Natural killer cell (primary cell): ENCODE data around the gene SEC14L5. TPM values are rescaled to one million over a fixed set of nuclear protein-coding genes. Genes with fewer than 3 reads are reported as not detected.

Source experiments
- ATAC-seq, 3 donors: fragments of 150-1000 bp in 2 of 3; fragments of 200-7000 bp in 1 of 3; cut with Tn5 transposase; 1 replicate in 1 of 3; 2 replicates in 2 of 3; pipeline ENCODE4 v1.10.0; 2021; ENCODE audit warnings: mild to moderate bottlenecking in 2 of 3, moderate library complexity in 2 of 3
- DNase-seq, 2 donors: peaks; one replicate each; pipeline versions ENCODE4 v3.0.0 to v3.0.0-alpha.2; 2013 to 2021; ENCODE audit warnings: mixed read lengths in 1 of 2
- H3K27ac ChIP-seq: one replicate; pipeline ENCODE4 v1.5.1; 2013; ENCODE audit warnings: mild to moderate bottlenecking, low read length
- H3K27me3 ChIP-seq: one replicate; pipeline ENCODE4 v1.6.1; 2013; ENCODE audit warnings: low read length; ENCODE audit not compliant: control insufficient read depth, insufficient read depth
- H3K36me3 ChIP-seq: one replicate; pipeline ENCODE4 v1.6.1; 2013; ENCODE audit warnings: low read length; ENCODE audit not compliant: control insufficient read depth, insufficient read depth
- H3K4me1 ChIP-seq: one replicate; pipeline ENCODE4 v1.6.1; 2013; ENCODE audit warnings: low read length; ENCODE audit not compliant: control insufficient read depth, insufficient read depth
- H3K4me3 ChIP-seq: one replicate; pipeline ENCODE4 v1.5.1; 2013; ENCODE audit warnings: low read length
- H3K9me3 ChIP-seq: one replicate; pipeline ENCODE4 v1.6.1; 2013; ENCODE audit warnings: low read length; ENCODE audit not compliant: control insufficient read depth, insufficient read depth
- H3K27ac Mint-ChIP-seq, 2 donors: one replicate each; pipeline ENCODE4 v1.8.0; 2022; ENCODE audit warnings: mild to moderate bottlenecking in 2 of 2, mixed read lengths in 2 of 2, moderate library complexity in 1 of 2
- H3K27me3 Mint-ChIP-seq, 2 donors: one replicate each; pipeline ENCODE4 v1.8.0; 2022; ENCODE audit warnings: low read depth in 2 of 2, mixed read lengths in 2 of 2
- H3K36me3 Mint-ChIP-seq: one replicate; pipeline ENCODE4 v1.8.0; 2022; ENCODE audit warnings: mixed read lengths
- H3K4me1 Mint-ChIP-seq, 2 donors: one replicate each; pipeline ENCODE4 v1.8.0; 2022; ENCODE audit warnings: mixed read lengths in 2 of 2
- H3K4me3 Mint-ChIP-seq: one replicate; pipeline ENCODE4 v1.8.0; 2022; ENCODE audit warnings: mild to moderate bottlenecking, moderate library complexity, mixed read lengths
- H3K9me3 Mint-ChIP-seq, 2 donors: one replicate each; pipeline ENCODE4 v1.8.0; 2022; ENCODE audit warnings: mixed read lengths in 2 of 2
- CTCF ChIP-seq: fragments of 200-600 bp; IDR thresholded peaks from one replicate; pipeline ENCODE4 v1.8.0; 2022; ENCODE audit warnings: antibody characterized with exemption
- WGBS: methylation state at CpG from one replicate; pipeline ENCODE4 v1.1.7; 2013; ENCODE audit warnings: missing lambda C conversion rate; ENCODE audit not compliant: insufficient coverage; 5-methylcytosine and 5-hydroxymethylcytosine counted together
- intact Hi-C: fragments of 100-400 bp; cut with micrococcal nuclease; formaldehyde crosslinking; loops from one replicate; pipeline ENCODE4 v1.14.2; 2022
- total RNA-seq, 4 donors: library from RNA; stranded (reverse); fragments of 120-200 nt in 1 of 4; gene quantifications; one replicate each; pipeline versions ENCODE4 v1.2.3 to v1.2.4, GENCODE V29; 2013 to 2022

SEC14L5 gene
- total RNA-seq, 3 donors from 2014 or later (not counting 1 experiment from before 2014, with no cell fraction given), result 0.27 to 1.1 (median 0.93) TPM

GRCh38 chr16:4990415-4990814 lies 32.3 kb downstream of the SEC14L5 start:
- Mint-ChIP-seq H3K4me3 (no peak overlapping the region), H3K4me1 (no peaks in the 10 kb centered on the region), H3K27me3 (peaks cover 27 to 32% of the 10 kb centered on the region in 2 donors), H3K36me3 (no peaks in the 10 kb centered on the region), H3K9me3 (no peaks in the 10 kb centered on the region), H3K27ac (no peak overlapping the region)
- no peak for TF ChIP-seq CTCF
- no peak overlapping the region for H3K4me3 ChIP-seq
- peaks cover 4% of the 10 kb centered on the region for H3K4me1 ChIP-seq
- 92% methylated on average over 4 of the region's 8 CpGs for WGBS
- intact Hi-C loops, result no loop called here
- H3K36me3 ChIP-seq, result no peaks in the 10 kb centered on the region
- no peak overlapping the region for H3K27ac ChIP-seq
- no peaks in the 10 kb centered on the region for H3K9me3 ChIP-seq
- ATAC-seq (no peak), DNase-seq (no peak)
- peaks cover 16% of the 10 kb centered on the region for H3K27me3 ChIP-seq

DNA sequence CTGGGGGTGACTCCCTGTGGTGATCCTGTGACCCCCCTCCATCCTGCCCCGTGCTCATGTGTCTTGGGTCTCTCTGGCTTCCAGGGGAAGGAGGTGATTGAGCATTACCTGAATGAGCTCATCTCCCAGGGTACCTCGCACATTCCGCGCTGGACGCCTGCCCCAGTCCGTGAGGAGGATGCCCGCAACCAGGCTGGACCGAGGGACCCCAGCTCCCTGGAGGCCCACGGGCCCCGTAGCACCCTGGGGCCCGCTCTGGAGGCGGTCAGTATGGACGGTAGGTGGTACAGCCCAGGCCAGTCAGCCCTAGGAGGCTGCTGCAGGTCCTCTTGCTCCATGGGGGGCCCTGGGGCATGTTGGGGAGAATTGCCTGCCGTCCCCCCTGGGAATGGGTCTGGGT lies 33.6 kb downstream of the SEC14L5 start:
- no peaks in the 10 kb centered on the region for H3K9me3 ChIP-seq
- H3K27ac ChIP-seq, result no peak overlapping the region
- H3K4me1 ChIP-seq, result peaks cover 4% of the 10 kb centered on the region
- DNase-seq, result no peak
- H3K27ac Mint-ChIP-seq, result no peak overlapping the region
- no peak for ATAC-seq
- no peak overlapping the region for H3K4me3 ChIP-seq
- H3K4me3 Mint-ChIP-seq, result no peak overlapping the region
- 86% methylated on average over 14 of the region's 14 CpGs for WGBS
- H3K9me3 Mint-ChIP-seq, result no peaks in the 10 kb centered on the region
- intact Hi-C loops, result no loop called here
- no peak for TF ChIP-seq CTCF
- H3K4me1 Mint-ChIP-seq, result no peaks in the 10 kb centered on the region
- H3K27me3 Mint-ChIP-seq, result peaks cover 17 to 25% of the 10 kb centered on the region in 2 donors
- no peaks in the 10 kb centered on the region for H3K36me3 ChIP-seq
- H3K27me3 ChIP-seq, result peaks cover 14% of the 10 kb centered on the region
- H3K36me3 Mint-ChIP-seq, result no peaks in the 10 kb centered on the region

DNA sequence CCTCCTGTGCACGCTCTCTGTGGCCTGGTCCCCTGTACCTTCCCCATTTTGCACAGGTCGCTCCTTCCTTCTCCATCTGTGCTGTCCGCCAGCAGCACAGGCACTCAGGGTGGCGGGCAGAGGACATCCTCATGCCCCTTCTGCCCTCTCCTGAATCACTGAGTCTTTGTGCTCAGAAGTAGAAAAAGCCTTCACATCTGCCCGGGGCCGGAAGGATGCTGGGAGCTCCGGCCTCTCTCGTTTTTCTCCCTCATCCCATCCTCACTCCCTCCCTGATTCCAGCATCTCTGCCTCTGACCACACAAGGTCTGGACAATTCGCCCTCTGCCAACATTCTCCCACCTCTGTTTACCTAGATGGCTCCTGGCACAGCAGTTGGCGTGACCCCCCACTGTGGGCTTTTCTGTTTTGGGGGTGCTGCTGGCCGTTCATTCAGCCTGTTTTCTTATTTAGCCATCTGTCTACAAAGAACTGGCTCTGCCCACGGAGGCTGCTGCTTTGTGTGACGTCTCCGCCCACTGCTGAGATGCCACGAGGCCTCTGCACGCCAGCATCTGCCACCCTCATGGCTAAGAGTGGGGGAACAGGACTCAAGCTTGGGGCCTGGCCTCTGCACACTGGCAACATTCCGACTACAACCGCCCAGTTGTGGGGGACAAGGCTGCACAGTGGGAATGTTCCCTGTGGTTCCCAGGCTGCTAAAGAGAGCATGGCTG lies 36.7 kb downstream of the SEC14L5 start:
- Histone ChIP-seq H3K27ac (no peak overlapping the region), H3K4me1 (no peaks in the 10 kb centered on the region), H3K36me3 (no peaks in the 10 kb centered on the region), H3K9me3 (no peaks in the 10 kb centered on the region), H3K4me3 (no peak overlapping the region), H3K27me3 (no peaks in the 10 kb centered on the region)
- Mint-ChIP-seq H3K4me1 (no peaks in the 10 kb centered on the region), H3K4me3 (no peak overlapping the region), H3K9me3 (no peaks in the 10 kb centered on the region), H3K27ac (no peak overlapping the region), H3K27me3 (peaks cover 0 to 7% of the 10 kb centered on the region in 2 donors), H3K36me3 (no peaks in the 10 kb centered on the region)
- no peak for ATAC-seq
- no peak for TF ChIP-seq CTCF
- WGBS, result 76% methylated on average over 17 of the region's 18 CpGs
- intact Hi-C loops, result no loop called here
- no peak for DNase-seq

DNA sequence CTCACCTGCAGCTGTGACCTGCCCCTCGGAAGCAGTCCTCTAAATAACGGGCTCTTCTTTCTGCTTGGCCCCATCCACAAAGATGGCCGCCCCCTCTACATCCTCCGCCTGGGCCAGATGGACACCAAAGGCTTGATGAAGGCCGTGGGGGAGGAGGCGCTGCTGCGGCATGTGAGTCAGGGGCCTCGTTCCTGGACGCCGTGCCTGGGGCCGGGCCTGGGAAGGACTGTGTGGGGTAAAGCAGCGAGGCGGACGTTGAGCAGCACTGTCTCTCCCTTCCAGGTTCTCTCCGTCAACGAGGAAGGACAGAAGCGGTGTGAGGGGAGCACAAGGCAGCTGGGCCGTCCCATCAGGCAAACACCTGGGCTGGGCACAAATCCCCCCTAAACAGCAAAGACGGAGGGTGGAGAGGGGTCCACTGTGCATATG lies 42.5 kb downstream of the SEC14L5 start:
- DNase-seq (no peak), ATAC-seq (peak in 1 of 3 donors; percentile 14)
- no peak overlapping the region for H3K27ac ChIP-seq
- Mint-ChIP-seq H3K27me3 (peaks cover 0 to 2% of the 10 kb centered on the region in 2 donors), H3K27ac (no peak overlapping the region), H3K4me1 (no peaks in the 10 kb centered on the region), H3K9me3 (no peaks in the 10 kb centered on the region), H3K36me3 (no peaks in the 10 kb centered on the region), H3K4me3 (no peak overlapping the region)
- no peaks in the 10 kb centered on the region for H3K27me3 ChIP-seq
- no peaks in the 10 kb centered on the region for H3K36me3 ChIP-seq
- 90% methylated on average over 19 of the region's 19 CpGs for WGBS
- TF ChIP-seq CTCF, result no peak
- no peaks in the 10 kb centered on the region for H3K4me1 ChIP-seq
- intact Hi-C loops, result no loop called here
- no peak overlapping the region for H3K4me3 ChIP-seq
- H3K9me3 ChIP-seq, result no peaks in the 10 kb centered on the region
